Measurements from ENCODE around the gene CFAP47.

- TF ChIP-seq POLR2AphosphoS5 (IDR thresholded peaks at IDR 0.05; ENCODE audit: low read depth, low read length) (no peak), CTCF (IDR thresholded peaks at IDR 0.05) (no peak), SIN3A (IDR thresholded peaks at IDR 0.05; ENCODE audit: borderline replicate concordance, insufficient read depth, low read depth, low read length) (no peak), REST (IDR thresholded peaks at IDR 0.05; ENCODE audit: insufficient read depth in 1 of 2, low read depth in 2 of 2, low read length in 1 of 2) (no peak)
Measured at GRCh38 chrX:36083256-36083655, 163.7 kb downstream of the CFAP47 start.

All from Panc1 (cell line).